HG03565 (cell line): Measurements from ENCODE around the gene ZNF285.
"Not testable (repeated sequence)": the region's sequence is repeated elsewhere in the genome, so short reads cannot be mapped to it uniquely, and the experiment has no call there.

ENCODE experiments used
- ATAC-seq: cut with Tn5 transposase; IDR thresholded peaks from one replicate; pipeline ENCODE4 v1.9.1; 2021; ENCODE audit warnings: mild to moderate bottlenecking, moderate library complexity; ENCODE audit not compliant: unreplicated experiment

Gene ZNF285

GRCh38 chr19:44401139-44402115 lies at the start of gene ZNF285:
TSS of gene ZNF285 (minus strand) at chr19:44401608. CDS start at chr19:44397213, 4,395 bp downstream.
- no peak for ATAC-seq

- ATAC-seq: no peak
These were observed 46.7 kb upstream of the ZNF285 start, which contains the start of gene ZNF229 for GRCh38 chr19:44447916-44448674. TSS of gene ZNF229 (minus strand) at chr19:44448472. CDS start at chr19:44442847, 5,625 bp downstream.

GRCh38 chr19:44438441-44438840 lies 37.0 kb upstream of the ZNF285 start:
- no peak for ATAC-seq

- ATAC-seq: no peak
These were observed 34.0 kb upstream of the ZNF285 start for GRCh38 chr19:44435441-44435840.

- no peak for ATAC-seq
These were observed 29.5 kb upstream of the ZNF285 start for GRCh38 chr19:44430956-44431355.

GRCh38 chr19:44415553-44415952 lies 14.1 kb upstream of the ZNF285 start:
- ATAC-seq: not testable (repeated sequence)

- ATAC-seq: not testable (repeated sequence)
These were observed 12.1 kb downstream of the ZNF285 start for GRCh38 chr19:44389268-44389667.

- ATAC-seq: no peak
These were observed 26.6 kb downstream of the ZNF285 start for GRCh38 chr19:44374789-44375188.

- no peak for ATAC-seq
These were observed 29.5 kb downstream of the ZNF285 start for GRCh38 chr19:44371815-44372480.

- no peak for ATAC-seq
These were observed 34.4 kb downstream of the ZNF285 start for GRCh38 chr19:44367024-44367423.

- ATAC-seq: no peak
These were observed 44.9 kb downstream of the ZNF285 start, which contains the start of gene ZNF112 for GRCh38 chr19:44356383-44357111. TSS of gene ZNF112 (minus strand) at chr19:44356680. CDS start at chr19:44340539, 16,141 bp downstream.

GRCh38 chr19:44346556-44346955 lies 54.9 kb downstream of the ZNF285 start:
- ATAC-seq: no peak

GRCh38 chr19:44345959-44346358 lies 55.4 kb downstream of the ZNF285 start:
- no peak for ATAC-seq

- no peak for ATAC-seq
These were observed 57.2 kb downstream of the ZNF285 start for GRCh38 chr19:44344255-44344654.

- no peak for ATAC-seq
These were observed 59.6 kb downstream of the ZNF285 start for GRCh38 chr19:44341794-44342193.

GRCh38 chr19:44334639-44335038 lies 66.8 kb downstream of the ZNF285 start:
- ATAC-seq: not testable (repeated sequence)
